WTC11 (cell line): ENCODE measurements around the gene DFFB. TPM values are rescaled to one million over a fixed set of nuclear protein-coding genes. Genes with fewer than 3 reads are reported as not detected.

Experiments
- ATAC-seq: fragments of 200-7000 bp; cut with Tn5 transposase; 2 replicates; pipeline ENCODE4 v1.10.0; 2021; ENCODE audit warnings: mild to moderate bottlenecking, moderate library complexity
- CTCF ChIA-PET: fragments of 300-600 bp; sonication (Branson Sonifier 250); formaldehyde crosslinking; loops from one replicate; lab custom pipeline; 2021; ENCODE audit warnings: antibody characterized with exemption; lab: Charles Lee
- POLR2A ChIA-PET: fragments of 350-600 bp; sonication (Branson Sonifier 250); formaldehyde crosslinking; loops from one replicate; lab custom pipeline; 2021; ENCODE audit warnings: antibody characterized with exemption; lab: Charles Lee
- DNase-seq: peaks from one replicate; pipeline ENCODE4 v3.0.0; 2021; ENCODE audit warnings: low spot score
- H3K27ac Mint-ChIP-seq: 2 replicates; pipeline ENCODE4 v1.8.0; 2021; ENCODE audit warnings: mixed read lengths
- H3K27me3 Mint-ChIP-seq: 2 replicates; pipeline ENCODE4 v1.8.0; 2021; ENCODE audit warnings: low read depth, mild to moderate bottlenecking, moderate library complexity, mixed read lengths
- H3K36me3 Mint-ChIP-seq: 2 replicates; pipeline ENCODE4 v1.8.0; 2021; ENCODE audit warnings: mixed read lengths
- H3K4me1 Mint-ChIP-seq: 2 replicates; pipeline ENCODE4 v1.8.0; 2022; ENCODE audit warnings: mixed read lengths
- H3K4me3 Mint-ChIP-seq: 2 replicates; pipeline ENCODE4 v1.8.0; 2021; ENCODE audit warnings: mild to moderate bottlenecking, moderate library complexity, mixed read lengths
- H3K9me3 Mint-ChIP-seq: 2 replicates; pipeline ENCODE4 v1.8.0; 2021; ENCODE audit warnings: mixed read lengths
- E2F4 ChIP-seq: sonication (generic); formaldehyde crosslinking; IDR thresholded peaks from 2 replicates; pipeline ENCODE4 v1.8.1; 2022; ENCODE audit warnings: low read depth, mild to moderate bottlenecking, moderate library complexity, missing genetic modification reagents, borderline replicate concordance
- FOXK1 ChIP-seq: sonication (generic); formaldehyde crosslinking; IDR thresholded peaks from 2 replicates; pipeline ENCODE4 v1.8.0; 2022; ENCODE audit warnings: mild to moderate bottlenecking, moderate library complexity, missing genetic modification reagents
- FOXP1 ChIP-seq: sonication (generic); formaldehyde crosslinking; IDR thresholded peaks from 2 replicates; pipeline ENCODE4 v1.8.0; 2022; ENCODE audit warnings: missing genetic modification reagents, mild to moderate bottlenecking, moderate library complexity, borderline replicate concordance
- GRHL2 ChIP-seq: fragments of 250-450 bp; sonication (Bioruptor Pico); IDR thresholded peaks from 2 replicates; pipeline ENCODE4 v1.8.0; 2022; ENCODE audit warnings: mild to moderate bottlenecking, moderate library complexity; ENCODE audit not compliant: insufficient replicate concordance, severe bottlenecking
- JUN ChIP-seq: sonication (generic); formaldehyde crosslinking; IDR thresholded peaks from 2 replicates; pipeline ENCODE4 v1.8.0; 2023; ENCODE audit warnings: mild to moderate bottlenecking, missing genetic modification reagents
- NFE2L1 ChIP-seq: sonication (generic); formaldehyde crosslinking; IDR thresholded peaks from 2 replicates; pipeline ENCODE4 v1.8.1; 2023; ENCODE audit warnings: missing genetic modification reagents
- OVOL2 ChIP-seq: fragments of 250-450 bp; sonication (Bioruptor Pico); IDR thresholded peaks from 2 replicates; pipeline ENCODE4 v1.9.0; 2021; ENCODE audit warnings: mild to moderate bottlenecking, borderline replicate concordance
- PRDM15 ChIP-seq: sonication (generic); formaldehyde crosslinking; IDR thresholded peaks from 2 replicates; pipeline ENCODE4 v1.8.0; 2022; ENCODE audit warnings: missing genetic modification reagents
- SMAD3 ChIP-seq: sonication (generic); formaldehyde crosslinking; IDR thresholded peaks from 2 replicates; pipeline ENCODE4 v1.8.0; 2022; ENCODE audit warnings: missing genetic modification reagents, mild to moderate bottlenecking, borderline replicate concordance
- TEAD4 ChIP-seq: sonication (generic); formaldehyde crosslinking; IDR thresholded peaks from 2 replicates; pipeline ENCODE4 v1.8.0; 2022; ENCODE audit warnings: mild to moderate bottlenecking, missing genetic modification reagents
- ZMAT4 ChIP-seq: fragments of 250-450 bp; sonication (Bioruptor Pico); IDR thresholded peaks from 2 replicates; pipeline ENCODE4 v1.9.0; 2021; ENCODE audit warnings: mild to moderate bottlenecking
- ZNF219 ChIP-seq: sonication (generic); formaldehyde crosslinking; IDR thresholded peaks from 2 replicates; pipeline ENCODE4 v1.8.0; 2023; ENCODE audit warnings: missing genetic modification reagents, mild to moderate bottlenecking, borderline replicate concordance
- ZNF232 ChIP-seq: sonication (generic); formaldehyde crosslinking; IDR thresholded peaks from 2 replicates; pipeline ENCODE4 v1.8.0; 2022; ENCODE audit warnings: mild to moderate bottlenecking, missing genetic modification reagents
- ZNF423 ChIP-seq: fragments of 250-450 bp; sonication (Bioruptor Pico); IDR thresholded peaks from 2 replicates; pipeline ENCODE4 v2.1.2; 2022; ENCODE audit warnings: mild to moderate bottlenecking, moderate library complexity
- total RNA-seq: library from RNA; stranded (reverse); gene quantifications from 3 replicates; pipeline ENCODE4 v1.2.3, GENCODE V29; 2021
- TF ChIP-seq, protein P1 (sequence below): sonication (generic); formaldehyde crosslinking; IDR thresholded peaks from 2 replicates; pipeline ENCODE4 v1.8.0; 2023; ENCODE audit warnings: missing genetic modification reagents, mild to moderate bottlenecking, borderline replicate concordance
- TF ChIP-seq, protein P2 (sequence below): sonication (generic); formaldehyde crosslinking; IDR thresholded peaks from 2 replicates; pipeline ENCODE4 v1.8.1; 2023; ENCODE audit warnings: mild to moderate bottlenecking, missing genetic modification reagents, moderate library complexity
- TF ChIP-seq, protein P3 (sequence below): sonication (generic); formaldehyde crosslinking; IDR thresholded peaks from 2 replicates; pipeline ENCODE4 v1.8.1; 2023; ENCODE audit warnings: mild to moderate bottlenecking, missing genetic modification reagents, borderline replicate concordance
- TF ChIP-seq, protein P4 (sequence below): sonication (generic); formaldehyde crosslinking; conservative IDR thresholded peaks from 2 replicates; pipeline ENCODE4 v1.8.1; 2023; ENCODE audit warnings: mild to moderate bottlenecking, low read depth, missing genetic modification reagents, moderate library complexity

The DFFB gene
- total RNA-seq, 1 experiment from 2014 or later, result 9.2 TPM

GRCh38 chr1:3900150-3900968 is 43.1 kb downstream of the DFFB start, which contains the start of gene C1orf174:
TSS of gene C1orf174 (minus strand) at chr1:3900272. CDS start at chr1:3900186, 86 bp downstream.
- CTCF ChIA-PET, result interaction anchor here (0.8 to 1.6 kb wide), 11 partner anchors 9 to 1947 kb away, joined by 3 to 19 read pairs (median 8); partner anchors contain the start of genes CEP104, DFFB and LRRC47
- Mint-ChIP-seq H3K9me3 (peaks cover 16% of the 10 kb centered on the region), H3K4me1 (peaks cover 23% of the 10 kb centered on the region), H3K27me3 (no peaks in the 10 kb centered on the region), H3K4me3 (peak within 1 kb of the TSS; percentile 92), H3K36me3 (peaks cover 16% of the 10 kb centered on the region), H3K27ac (peak within 1 kb of the TSS; percentile 99)
- ATAC-seq (peak; percentile 84), DNase-seq (peak; percentile 93)
- POLR2A ChIA-PET, result interaction anchor here (1.2 to 2.0 kb wide), 3 partner anchors 43 to 124 kb away, joined by 3 to 10 read pairs (median 7); partner anchors contain the start of genes CEP104 and DFFB
- TF ChIP-seq OVOL2, result no peak
- TF ChIP-seq PRDM15 (CRISPR knock-in tag), result no peak
- TF ChIP-seq FOXP1, result no peak
- TF ChIP-seq E2F4 (CRISPR knock-in tag), result no peak
- no peak for TF ChIP-seq ZMAT4 (CRISPR knock-in tag)
- no peak for TF ChIP-seq GRHL2 (CRISPR knock-in tag)
- TF ChIP-seq FOXK1, result no peak; the same call in 1 of the 2 replicates
- no peak for TF ChIP-seq ZNF423
- TF ChIP-seq NFE2L1, result no peak
- no peak for TF ChIP-seq TEAD4 (CRISPR knock-in tag)
- TF ChIP-seq ZNF232 (CRISPR knock-in tag), result no peak
- TF ChIP-seq ZNF219 (CRISPR knock-in tag), result no peak
- TF ChIP-seq, protein P1, sequence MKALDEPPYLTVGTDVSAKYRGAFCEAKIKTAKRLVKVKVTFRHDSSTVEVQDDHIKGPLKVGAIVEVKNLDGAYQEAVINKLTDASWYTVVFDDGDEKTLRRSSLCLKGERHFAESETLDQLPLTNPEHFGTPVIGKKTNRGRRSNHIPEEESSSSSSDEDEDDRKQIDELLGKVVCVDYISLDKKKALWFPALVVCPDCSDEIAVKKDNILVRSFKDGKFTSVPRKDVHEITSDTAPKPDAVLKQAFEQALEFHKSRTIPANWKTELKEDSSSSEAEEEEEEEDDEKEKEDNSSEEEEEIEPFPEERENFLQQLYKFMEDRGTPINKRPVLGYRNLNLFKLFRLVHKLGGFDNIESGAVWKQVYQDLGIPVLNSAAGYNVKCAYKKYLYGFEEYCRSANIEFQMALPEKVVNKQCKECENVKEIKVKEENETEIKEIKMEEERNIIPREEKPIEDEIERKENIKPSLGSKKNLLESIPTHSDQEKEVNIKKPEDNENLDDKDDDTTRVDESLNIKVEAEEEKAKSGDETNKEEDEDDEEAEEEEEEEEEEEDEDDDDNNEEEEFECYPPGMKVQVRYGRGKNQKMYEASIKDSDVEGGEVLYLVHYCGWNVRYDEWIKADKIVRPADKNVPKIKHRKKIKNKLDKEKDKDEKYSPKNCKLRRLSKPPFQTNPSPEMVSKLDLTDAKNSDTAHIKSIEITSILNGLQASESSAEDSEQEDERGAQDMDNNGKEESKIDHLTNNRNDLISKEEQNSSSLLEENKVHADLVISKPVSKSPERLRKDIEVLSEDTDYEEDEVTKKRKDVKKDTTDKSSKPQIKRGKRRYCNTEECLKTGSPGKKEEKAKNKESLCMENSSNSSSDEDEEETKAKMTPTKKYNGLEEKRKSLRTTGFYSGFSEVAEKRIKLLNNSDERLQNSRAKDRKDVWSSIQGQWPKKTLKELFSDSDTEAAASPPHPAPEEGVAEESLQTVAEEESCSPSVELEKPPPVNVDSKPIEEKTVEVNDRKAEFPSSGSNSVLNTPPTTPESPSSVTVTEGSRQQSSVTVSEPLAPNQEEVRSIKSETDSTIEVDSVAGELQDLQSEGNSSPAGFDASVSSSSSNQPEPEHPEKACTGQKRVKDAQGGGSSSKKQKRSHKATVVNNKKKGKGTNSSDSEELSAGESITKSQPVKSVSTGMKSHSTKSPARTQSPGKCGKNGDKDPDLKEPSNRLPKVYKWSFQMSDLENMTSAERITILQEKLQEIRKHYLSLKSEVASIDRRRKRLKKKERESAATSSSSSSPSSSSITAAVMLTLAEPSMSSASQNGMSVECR, result no peak; the same call in 1 of the 2 replicates
- TF ChIP-seq, protein P2, sequence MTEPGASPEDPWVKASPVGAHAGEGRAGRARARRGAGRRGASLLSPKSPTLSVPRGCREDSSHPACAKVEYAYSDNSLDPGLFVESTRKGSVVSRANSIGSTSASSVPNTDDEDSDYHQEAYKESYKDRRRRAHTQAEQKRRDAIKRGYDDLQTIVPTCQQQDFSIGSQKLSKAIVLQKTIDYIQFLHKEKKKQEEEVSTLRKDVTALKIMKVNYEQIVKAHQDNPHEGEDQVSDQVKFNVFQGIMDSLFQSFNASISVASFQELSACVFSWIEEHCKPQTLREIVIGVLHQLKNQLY (CRISPR knock-in tag), result no peak
- TF ChIP-seq, protein P3, sequence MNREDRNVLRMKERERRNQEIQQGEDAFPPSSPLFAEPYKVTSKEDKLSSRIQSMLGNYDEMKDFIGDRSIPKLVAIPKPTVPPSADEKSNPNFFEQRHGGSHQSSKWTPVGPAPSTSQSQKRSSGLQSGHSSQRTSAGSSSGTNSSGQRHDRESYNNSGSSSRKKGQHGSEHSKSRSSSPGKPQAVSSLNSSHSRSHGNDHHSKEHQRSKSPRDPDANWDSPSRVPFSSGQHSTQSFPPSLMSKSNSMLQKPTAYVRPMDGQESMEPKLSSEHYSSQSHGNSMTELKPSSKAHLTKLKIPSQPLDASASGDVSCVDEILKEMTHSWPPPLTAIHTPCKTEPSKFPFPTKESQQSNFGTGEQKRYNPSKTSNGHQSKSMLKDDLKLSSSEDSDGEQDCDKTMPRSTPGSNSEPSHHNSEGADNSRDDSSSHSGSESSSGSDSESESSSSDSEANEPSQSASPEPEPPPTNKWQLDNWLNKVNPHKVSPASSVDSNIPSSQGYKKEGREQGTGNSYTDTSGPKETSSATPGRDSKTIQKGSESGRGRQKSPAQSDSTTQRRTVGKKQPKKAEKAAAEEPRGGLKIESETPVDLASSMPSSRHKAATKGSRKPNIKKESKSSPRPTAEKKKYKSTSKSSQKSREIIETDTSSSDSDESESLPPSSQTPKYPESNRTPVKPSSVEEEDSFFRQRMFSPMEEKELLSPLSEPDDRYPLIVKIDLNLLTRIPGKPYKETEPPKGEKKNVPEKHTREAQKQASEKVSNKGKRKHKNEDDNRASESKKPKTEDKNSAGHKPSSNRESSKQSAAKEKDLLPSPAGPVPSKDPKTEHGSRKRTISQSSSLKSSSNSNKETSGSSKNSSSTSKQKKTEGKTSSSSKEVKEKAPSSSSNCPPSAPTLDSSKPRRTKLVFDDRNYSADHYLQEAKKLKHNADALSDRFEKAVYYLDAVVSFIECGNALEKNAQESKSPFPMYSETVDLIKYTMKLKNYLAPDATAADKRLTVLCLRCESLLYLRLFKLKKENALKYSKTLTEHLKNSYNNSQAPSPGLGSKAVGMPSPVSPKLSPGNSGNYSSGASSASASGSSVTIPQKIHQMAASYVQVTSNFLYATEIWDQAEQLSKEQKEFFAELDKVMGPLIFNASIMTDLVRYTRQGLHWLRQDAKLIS (CRISPR knock-in tag), result no peak
- TF ChIP-seq JUN (CRISPR knock-in tag), result no peak
- TF ChIP-seq SMAD3 (CRISPR knock-in tag), result no peak
- TF ChIP-seq, protein P4, sequence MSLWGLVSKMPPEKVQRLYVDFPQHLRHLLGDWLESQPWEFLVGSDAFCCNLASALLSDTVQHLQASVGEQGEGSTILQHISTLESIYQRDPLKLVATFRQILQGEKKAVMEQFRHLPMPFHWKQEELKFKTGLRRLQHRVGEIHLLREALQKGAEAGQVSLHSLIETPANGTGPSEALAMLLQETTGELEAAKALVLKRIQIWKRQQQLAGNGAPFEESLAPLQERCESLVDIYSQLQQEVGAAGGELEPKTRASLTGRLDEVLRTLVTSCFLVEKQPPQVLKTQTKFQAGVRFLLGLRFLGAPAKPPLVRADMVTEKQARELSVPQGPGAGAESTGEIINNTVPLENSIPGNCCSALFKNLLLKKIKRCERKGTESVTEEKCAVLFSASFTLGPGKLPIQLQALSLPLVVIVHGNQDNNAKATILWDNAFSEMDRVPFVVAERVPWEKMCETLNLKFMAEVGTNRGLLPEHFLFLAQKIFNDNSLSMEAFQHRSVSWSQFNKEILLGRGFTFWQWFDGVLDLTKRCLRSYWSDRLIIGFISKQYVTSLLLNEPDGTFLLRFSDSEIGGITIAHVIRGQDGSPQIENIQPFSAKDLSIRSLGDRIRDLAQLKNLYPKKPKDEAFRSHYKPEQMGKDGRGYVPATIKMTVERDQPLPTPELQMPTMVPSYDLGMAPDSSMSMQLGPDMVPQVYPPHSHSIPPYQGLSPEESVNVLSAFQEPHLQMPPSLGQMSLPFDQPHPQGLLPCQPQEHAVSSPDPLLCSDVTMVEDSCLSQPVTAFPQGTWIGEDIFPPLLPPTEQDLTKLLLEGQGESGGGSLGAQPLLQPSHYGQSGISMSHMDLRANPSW (CRISPR knock-in tag), result no peak
